Colonic mucosa (tissue), 4 donors: ENCODE data around the gene SLC24A5. TPM values are rescaled to one million over a fixed set of nuclear protein-coding genes. Genes with fewer than 3 reads are reported as not detected.

Experiments
- DNase-seq: peaks from one replicate; pipeline ENCODE4 v3.0.0-alpha.2; 2020
- H3K27ac ChIP-seq: fragments of 200-600 bp; one replicate; pipeline ENCODE4 v1.8.0; 2021
- H3K27me3 ChIP-seq: fragments of 200-600 bp; one replicate; pipeline ENCODE4 v1.8.0; 2021
- H3K36me3 ChIP-seq: fragments of 200-600 bp; one replicate; pipeline ENCODE4 v1.8.0; 2021
- H3K4me1 ChIP-seq: fragments of 200-600 bp; one replicate; pipeline ENCODE4 v1.8.0; 2021; ENCODE audit warnings: mild to moderate bottlenecking
- H3K4me3 ChIP-seq: fragments of 200-600 bp; one replicate; pipeline ENCODE4 v1.8.0; 2021
- H3K9ac ChIP-seq, 2 donors: one replicate each; pipeline ENCODE4 v1.7.0; 2013; ENCODE audit warnings: control low read depth in 2 of 2, low read depth in 2 of 2, low read length in 2 of 2
- H3K9me3 ChIP-seq: fragments of 200-600 bp; one replicate; pipeline ENCODE4 v1.8.0; 2021
- CTCF ChIP-seq: fragments of 200-600 bp; IDR thresholded peaks from one replicate; pipeline ENCODE4 v1.8.0; 2022; ENCODE audit warnings: antibody characterized with exemption, mild to moderate bottlenecking
- intact Hi-C: fragments of 100-400 bp; cut with DNase I; formaldehyde crosslinking; loops from one replicate; pipeline ENCODE4 v1.14.1; 2022
- total RNA-seq, 2 donors: library from RNA; stranded (reverse); fragmentation: NEBNext Ultra II Directional in 1 of 2; extraction: Animal tissue kit (Norgen Biotek cat#: 25700) in 1 of 2; gene quantifications; one replicate each; pipeline ENCODE4 v1.2.1, GENCODE V29; 2021
- donor health status: healthy.
- donor health status: DM: no; HTN: no; CAD: no.
- donor health status: DM: no; HTN: no; CAD: no.

Gene SLC24A5
- total RNA-seq, 2 donors from 2014 or later, result not detected

- no peak for DNase-seq
- Histone ChIP-seq H3K9me3 (no peaks in the 10 kb centered on the region), H3K27ac (no peak overlapping the region), H3K36me3 (no peaks in the 10 kb centered on the region), H3K4me1 (no peaks in the 10 kb centered on the region), H3K9ac (no peak overlapping the region), H3K4me3 (no peak overlapping the region), H3K27me3 (no peaks in the 10 kb centered on the region)
- intact Hi-C loops, result no loop called here
- TF ChIP-seq CTCF, result peak; percentile 32
These were observed 35.8 kb upstream of the SLC24A5 start for GRCh38 chr15:48084759-48085590.

GRCh38 chr15:48085591-48085930 is 35.2 kb upstream of the SLC24A5 start:
- Histone ChIP-seq H3K27me3 (no peaks in the 10 kb centered on the region), H3K36me3 (no peaks in the 10 kb centered on the region), H3K9me3 (no peaks in the 10 kb centered on the region), H3K4me1 (no peaks in the 10 kb centered on the region), H3K27ac (no peak overlapping the region), H3K4me3 (no peak overlapping the region), H3K9ac (no peak overlapping the region)
- intact Hi-C loops, result no loop called here
- no peak for DNase-seq
- TF ChIP-seq CTCF, result no peak

GRCh38 chr15:48086133-48086532 is 34.7 kb upstream of the SLC24A5 start:
- H3K9me3 ChIP-seq, result no peaks in the 10 kb centered on the region
- H3K9ac ChIP-seq, result no peak overlapping the region
- H3K36me3 ChIP-seq, result no peaks in the 10 kb centered on the region
- no peak overlapping the region for H3K27ac ChIP-seq
- H3K4me1 ChIP-seq, result no peaks in the 10 kb centered on the region
- DNase-seq, result no peak
- no peak for TF ChIP-seq CTCF
- intact Hi-C loops, result no loop called here
- H3K4me3 ChIP-seq, result no peak overlapping the region
- no peaks in the 10 kb centered on the region for H3K27me3 ChIP-seq

GRCh38 chr15:48086576-48086975 is 34.2 kb upstream of the SLC24A5 start:
- DNase-seq, result no peak
- H3K36me3 ChIP-seq, result no peaks in the 10 kb centered on the region
- no peak for TF ChIP-seq CTCF
- no peaks in the 10 kb centered on the region for H3K4me1 ChIP-seq
- H3K27ac ChIP-seq, result no peak overlapping the region
- H3K9ac ChIP-seq, result no peak overlapping the region
- no peaks in the 10 kb centered on the region for H3K9me3 ChIP-seq
- intact Hi-C loops, result no loop called here
- no peak overlapping the region for H3K4me3 ChIP-seq
- H3K27me3 ChIP-seq, result no peaks in the 10 kb centered on the region

- H3K4me3 ChIP-seq, result no peak overlapping the region
- DNase-seq, result no peak
- no peaks in the 10 kb centered on the region for H3K9me3 ChIP-seq
- no peak overlapping the region for H3K9ac ChIP-seq
- H3K27me3 ChIP-seq, result no peaks in the 10 kb centered on the region
- no peak overlapping the region for H3K27ac ChIP-seq
- intact Hi-C loops, result no loop called here
- TF ChIP-seq CTCF, result no peak
- no peaks in the 10 kb centered on the region for H3K36me3 ChIP-seq
- no peaks in the 10 kb centered on the region for H3K4me1 ChIP-seq
These were observed 32.9 kb upstream of the SLC24A5 start for GRCh38 chr15:48087844-48088243.
